A549 treated with AZD2906 at 1 μM for 4 hours (cell line): ENCODE results near the gene HIPK1. TPM values are rescaled to one million over a fixed set of nuclear protein-coding genes. Genes with fewer than 3 reads are reported as not detected.

ENCODE experiments used
- total RNA-seq: library from RNA; stranded (reverse); fragments of 200-300 nt; extraction: Qiagen RNA extraction; gene quantifications from 5 replicates; pipeline ENCODE4 v1.2.3, GENCODE V29; 2022

HIPK1 gene
- total RNA-seq, result 12.1 to 17.5 TPM (median 15.4 TPM) in 5 replicates

GRCh38 chr1:113928941-113929749 is at the start of gene HIPK1:
HIPK1 (plus strand) TSS chr1:113929324.

GRCh38 chr1:113887402-113888175 is 41.5 kb upstream of the HIPK1 start, which contains the start of gene BCL2L15:
BCL2L15 (minus strand) TSS chr1:113887581; CDS start chr1:113887375, 206 bp downstream.

GRCh38 chr1:113904674-113905434 is 24.3 kb upstream of the HIPK1 start, which contains the start of the genes AP4B1 and DCLRE1B:
AP4B1 (minus strand) TSS chr1:113904799; CDS start chr1:113904717, 82 bp downstream.
DCLRE1B (plus strand) TSS chr1:113905326; CDS start chr1:113905587, 261 bp downstream.

DNA sequence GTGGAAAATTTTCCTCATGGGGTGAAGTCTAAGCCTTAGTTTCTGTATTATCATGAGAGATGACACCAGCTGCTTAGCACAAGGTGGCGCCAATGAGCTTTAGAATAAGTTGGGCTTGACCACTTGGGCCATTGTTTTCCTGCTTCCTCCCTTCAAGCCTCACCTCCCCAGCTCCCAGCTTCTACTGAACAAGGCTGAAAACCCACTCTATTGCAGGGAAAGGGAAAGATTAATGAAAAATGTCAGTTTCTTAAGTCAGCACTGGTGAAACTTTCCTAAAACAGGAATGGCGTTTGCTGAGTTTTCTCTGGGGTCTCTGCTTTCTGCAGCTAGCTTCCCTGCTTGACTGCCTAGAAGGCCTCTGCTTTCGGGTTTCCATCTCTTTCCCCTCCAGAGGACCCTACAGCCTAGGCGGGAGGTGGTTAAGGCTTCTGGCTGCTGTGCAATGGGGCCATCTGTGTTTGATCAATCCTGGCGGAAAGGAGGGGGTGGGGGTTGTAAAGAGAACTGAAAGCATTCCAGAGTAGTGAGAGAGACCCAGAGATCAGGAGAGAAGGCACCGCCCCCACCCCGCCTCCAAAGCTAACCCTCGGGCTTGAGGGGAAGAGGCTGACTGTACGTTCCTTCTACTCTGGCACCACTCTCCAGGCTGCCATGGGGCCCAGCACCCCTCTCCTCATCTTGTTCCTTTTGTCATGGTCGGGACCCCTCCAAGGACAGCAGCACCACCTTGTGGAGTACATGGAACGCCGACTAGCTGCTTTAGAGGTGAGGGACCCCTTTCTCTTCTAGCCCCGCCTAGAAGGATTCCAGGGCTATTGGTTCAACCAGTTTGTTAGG is 50.0 kb downstream of the HIPK1 start, which contains the start of gene OLFML3:
Gene OLFML3 (plus strand): TSS at position 612 of the 840 bp plus-strand sequence. CDS start 43 bp downstream, at position 655.

Other genes starting within 250 kb of the HIPK1 start
- 10.9 to 13.1 TPM (median 12.1 TPM) in 5 replicates for gene PHTF1, start 169.8 kb upstream of the HIPK1 start, total RNA-seq
- 2.9 to 4.7 TPM (median 3.7 TPM) in 5 replicates for gene RSBN1, start 116.8 kb upstream of the HIPK1 start, total RNA-seq
- 0.04 TPM in 1 of 5 replicates, not detected in the others for gene PTPN22, start 57.6 kb upstream of the HIPK1 start, total RNA-seq
- 0.24 to 0.96 TPM (median 0.73 TPM) in 5 replicates for gene BCL2L15, start 41.7 kb upstream of the HIPK1 start, total RNA-seq
- 8.1 to 9.5 TPM (median 8.3 TPM) in 5 replicates for gene AP4B1, start 24.5 kb upstream of the HIPK1 start, total RNA-seq
- gene DCLRE1B, start 24.0 kb upstream of the HIPK1 start, total RNA-seq, result 8.3 to 11.5 TPM (median 9.3 TPM) in 5 replicates
- 3.7 to 4.7 TPM (median 3.9 TPM) in 5 replicates for gene OLFML3, start 50.1 kb downstream of the HIPK1 start, total RNA-seq
- gene SYT6, start 224.5 kb downstream of the HIPK1 start, total RNA-seq, result 0.23 to 0.41 TPM (median 0.29 TPM) in 5 replicates